HG02973 (cell line): ENCODE data around the gene KDM3A.

Source experiments
- ATAC-seq: cut with Tn5 transposase; IDR thresholded peaks from one replicate; pipeline ENCODE4 v1.9.1; 2021; ENCODE audit warnings: moderate library complexity; ENCODE audit not compliant: unreplicated experiment

The KDM3A gene, protein sequence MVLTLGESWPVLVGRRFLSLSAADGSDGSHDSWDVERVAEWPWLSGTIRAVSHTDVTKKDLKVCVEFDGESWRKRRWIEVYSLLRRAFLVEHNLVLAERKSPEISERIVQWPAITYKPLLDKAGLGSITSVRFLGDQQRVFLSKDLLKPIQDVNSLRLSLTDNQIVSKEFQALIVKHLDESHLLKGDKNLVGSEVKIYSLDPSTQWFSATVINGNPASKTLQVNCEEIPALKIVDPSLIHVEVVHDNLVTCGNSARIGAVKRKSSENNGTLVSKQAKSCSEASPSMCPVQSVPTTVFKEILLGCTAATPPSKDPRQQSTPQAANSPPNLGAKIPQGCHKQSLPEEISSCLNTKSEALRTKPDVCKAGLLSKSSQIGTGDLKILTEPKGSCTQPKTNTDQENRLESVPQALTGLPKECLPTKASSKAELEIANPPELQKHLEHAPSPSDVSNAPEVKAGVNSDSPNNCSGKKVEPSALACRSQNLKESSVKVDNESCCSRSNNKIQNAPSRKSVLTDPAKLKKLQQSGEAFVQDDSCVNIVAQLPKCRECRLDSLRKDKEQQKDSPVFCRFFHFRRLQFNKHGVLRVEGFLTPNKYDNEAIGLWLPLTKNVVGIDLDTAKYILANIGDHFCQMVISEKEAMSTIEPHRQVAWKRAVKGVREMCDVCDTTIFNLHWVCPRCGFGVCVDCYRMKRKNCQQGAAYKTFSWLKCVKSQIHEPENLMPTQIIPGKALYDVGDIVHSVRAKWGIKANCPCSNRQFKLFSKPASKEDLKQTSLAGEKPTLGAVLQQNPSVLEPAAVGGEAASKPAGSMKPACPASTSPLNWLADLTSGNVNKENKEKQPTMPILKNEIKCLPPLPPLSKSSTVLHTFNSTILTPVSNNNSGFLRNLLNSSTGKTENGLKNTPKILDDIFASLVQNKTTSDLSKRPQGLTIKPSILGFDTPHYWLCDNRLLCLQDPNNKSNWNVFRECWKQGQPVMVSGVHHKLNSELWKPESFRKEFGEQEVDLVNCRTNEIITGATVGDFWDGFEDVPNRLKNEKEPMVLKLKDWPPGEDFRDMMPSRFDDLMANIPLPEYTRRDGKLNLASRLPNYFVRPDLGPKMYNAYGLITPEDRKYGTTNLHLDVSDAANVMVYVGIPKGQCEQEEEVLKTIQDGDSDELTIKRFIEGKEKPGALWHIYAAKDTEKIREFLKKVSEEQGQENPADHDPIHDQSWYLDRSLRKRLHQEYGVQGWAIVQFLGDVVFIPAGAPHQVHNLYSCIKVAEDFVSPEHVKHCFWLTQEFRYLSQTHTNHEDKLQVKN (N-terminal part only)

DNA sequence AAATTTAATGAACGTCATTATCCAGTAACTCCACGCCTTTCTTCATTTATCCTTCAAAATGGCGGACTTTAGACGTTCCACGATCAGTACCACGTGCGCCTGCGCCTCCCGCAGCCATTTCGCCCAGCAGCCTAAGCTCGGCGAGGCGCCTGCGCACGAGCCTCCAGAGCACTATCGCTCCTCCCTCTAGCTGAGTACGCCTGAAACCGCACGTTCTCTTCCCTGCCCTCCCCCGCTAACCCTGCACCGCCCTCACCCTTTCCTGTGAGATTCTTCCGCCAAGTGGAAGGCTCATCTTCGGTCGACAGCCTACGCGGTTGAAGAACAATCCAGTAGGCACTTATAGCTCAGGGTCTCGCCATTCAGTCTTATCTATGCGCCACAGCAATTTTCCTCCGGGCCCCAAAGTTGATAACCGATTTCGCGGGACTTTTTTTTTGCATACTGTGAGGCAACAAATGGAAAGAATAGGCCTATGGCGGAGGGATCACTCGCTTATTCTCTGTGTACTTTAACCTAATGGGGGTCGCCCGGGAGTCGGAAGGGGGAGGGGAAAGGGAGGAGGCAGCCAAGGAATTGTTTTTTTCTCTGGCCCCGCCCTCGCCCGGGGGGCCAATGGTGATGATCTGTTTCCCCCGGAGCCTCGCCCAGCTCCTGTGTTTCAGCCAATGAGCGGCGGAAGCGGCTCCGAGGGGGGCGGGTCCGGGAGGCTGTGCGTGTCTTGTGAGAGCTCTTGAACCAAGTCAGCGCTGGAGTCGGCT lies at the start of gene KDM3A:
Gene KDM3A (plus strand): TSS at position 741 of the 761 bp plus-strand sequence. CDS start 677 bp downstream, outside the sequence.
- peak; percentile 69 for ATAC-seq

DNA sequence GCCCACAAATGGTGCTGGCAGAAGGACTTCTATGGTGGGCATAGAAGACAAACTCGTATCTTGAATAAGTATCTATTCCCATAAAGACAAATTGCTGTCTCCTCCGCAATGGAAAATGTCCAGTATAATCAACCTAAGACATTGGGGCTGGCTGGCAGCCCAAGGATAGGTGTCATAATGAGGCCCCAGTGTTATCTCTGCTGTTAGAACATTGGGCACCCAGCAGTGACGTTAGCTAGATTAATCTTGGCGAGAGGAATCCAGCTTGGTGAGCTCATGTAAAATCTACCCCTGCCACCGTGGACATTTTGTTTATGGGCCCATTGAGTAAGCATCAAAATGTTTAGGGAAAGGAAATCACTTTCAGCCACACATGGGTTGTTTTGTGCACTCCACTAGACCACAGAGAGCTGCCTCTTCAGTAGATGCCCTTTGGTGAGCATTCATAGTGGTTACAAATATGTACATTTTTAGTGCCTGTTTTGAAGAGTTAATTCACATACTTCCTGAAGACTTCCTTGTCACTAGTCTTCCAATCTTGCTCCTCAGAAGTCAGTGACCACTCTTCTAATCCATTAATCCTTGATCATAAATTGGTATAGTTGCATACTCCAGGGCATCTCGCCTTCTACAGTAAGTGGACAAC lies 48.2 kb upstream of the KDM3A start:
- no peak for ATAC-seq

DNA sequence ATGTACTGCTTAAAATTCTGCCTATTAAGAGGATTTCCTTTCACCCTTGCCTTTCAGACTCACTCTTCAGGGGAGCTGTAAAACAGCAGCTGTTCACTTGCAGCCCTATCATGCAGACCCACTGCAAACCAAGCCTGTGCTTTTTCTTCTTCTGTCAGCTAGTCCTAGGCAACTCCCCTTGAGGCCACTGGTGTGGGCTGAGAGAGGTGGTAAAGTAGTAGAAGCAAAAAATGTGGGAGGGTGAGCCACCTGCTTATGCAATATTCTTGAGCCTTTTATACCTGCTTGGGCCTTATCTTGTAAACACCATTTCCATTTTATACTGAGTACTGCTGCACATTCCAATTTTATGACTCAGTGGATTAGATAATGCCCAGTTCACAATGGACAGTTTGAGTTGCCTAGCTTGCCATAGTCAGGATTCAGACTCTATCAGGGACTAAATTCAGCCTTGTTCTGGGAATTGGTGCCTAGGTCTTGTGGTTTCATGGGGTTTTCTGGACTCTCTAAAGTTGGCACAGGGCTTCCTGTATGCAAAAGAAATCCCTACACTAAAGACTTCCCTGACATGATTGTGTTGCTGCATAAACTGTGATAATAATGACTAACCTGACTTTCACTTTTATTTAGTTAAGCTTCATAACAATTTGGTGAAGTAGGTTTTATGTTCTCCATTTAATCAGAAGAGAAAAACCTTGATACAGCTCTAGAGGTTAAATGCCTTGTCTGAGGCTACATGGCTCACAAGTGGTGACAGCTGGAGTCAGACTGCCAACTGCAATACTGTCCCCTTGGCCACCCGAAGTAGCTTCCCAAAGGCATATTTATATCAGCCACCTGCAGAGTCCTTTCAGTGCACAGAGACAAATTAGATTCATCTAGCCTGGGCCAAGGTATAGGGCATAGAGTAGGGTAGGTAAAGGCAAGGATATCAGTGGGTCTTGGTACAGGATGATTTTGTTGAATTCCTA lies 47.4 kb upstream of the KDM3A start:
- ATAC-seq = no peak

DNA sequence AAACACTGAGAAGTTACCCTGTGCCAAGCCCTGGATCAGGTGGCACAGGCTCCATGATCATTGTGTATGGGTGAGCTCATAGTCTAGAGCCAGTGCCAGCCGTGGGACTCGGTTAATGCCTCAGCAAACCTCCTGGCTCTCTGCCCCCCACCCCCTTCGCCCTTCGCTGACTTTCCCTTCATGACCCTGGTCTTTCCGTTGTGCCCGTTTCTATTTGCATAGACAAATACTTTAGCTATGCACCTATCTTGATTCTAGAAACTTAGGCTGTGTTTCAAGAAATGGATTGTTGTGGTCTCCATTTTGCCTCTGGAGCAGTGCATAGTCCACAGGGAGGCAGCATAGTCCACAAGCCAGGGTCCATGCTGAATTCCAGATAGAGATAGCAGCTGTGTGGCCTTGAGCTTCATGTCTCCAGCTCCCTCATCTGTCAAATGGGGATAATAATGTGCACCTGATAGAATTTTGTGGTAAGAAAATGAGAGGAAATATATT lies 44.8 kb upstream of the KDM3A start:
- ATAC-seq = no peak

DNA sequence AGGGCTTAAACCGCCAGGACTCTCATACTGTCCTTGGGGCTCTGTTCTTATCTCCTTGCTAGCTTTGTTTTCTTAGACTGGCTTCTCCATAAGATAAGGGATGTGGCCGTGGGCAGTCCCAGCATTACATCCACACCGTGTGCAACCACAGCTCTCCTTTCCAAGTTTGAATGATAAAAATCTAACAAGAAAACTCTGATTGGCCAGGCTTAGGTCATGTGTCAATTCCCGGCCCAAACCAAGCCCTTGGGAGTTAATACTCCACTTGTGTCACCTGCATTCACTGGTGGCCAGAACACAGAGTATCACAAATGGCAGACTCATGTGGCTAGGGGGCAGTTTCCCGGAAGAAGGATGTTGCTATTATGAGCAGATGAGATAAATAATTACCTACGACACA lies 43.2 kb upstream of the KDM3A start:
- peak; percentile 57 for ATAC-seq

DNA sequence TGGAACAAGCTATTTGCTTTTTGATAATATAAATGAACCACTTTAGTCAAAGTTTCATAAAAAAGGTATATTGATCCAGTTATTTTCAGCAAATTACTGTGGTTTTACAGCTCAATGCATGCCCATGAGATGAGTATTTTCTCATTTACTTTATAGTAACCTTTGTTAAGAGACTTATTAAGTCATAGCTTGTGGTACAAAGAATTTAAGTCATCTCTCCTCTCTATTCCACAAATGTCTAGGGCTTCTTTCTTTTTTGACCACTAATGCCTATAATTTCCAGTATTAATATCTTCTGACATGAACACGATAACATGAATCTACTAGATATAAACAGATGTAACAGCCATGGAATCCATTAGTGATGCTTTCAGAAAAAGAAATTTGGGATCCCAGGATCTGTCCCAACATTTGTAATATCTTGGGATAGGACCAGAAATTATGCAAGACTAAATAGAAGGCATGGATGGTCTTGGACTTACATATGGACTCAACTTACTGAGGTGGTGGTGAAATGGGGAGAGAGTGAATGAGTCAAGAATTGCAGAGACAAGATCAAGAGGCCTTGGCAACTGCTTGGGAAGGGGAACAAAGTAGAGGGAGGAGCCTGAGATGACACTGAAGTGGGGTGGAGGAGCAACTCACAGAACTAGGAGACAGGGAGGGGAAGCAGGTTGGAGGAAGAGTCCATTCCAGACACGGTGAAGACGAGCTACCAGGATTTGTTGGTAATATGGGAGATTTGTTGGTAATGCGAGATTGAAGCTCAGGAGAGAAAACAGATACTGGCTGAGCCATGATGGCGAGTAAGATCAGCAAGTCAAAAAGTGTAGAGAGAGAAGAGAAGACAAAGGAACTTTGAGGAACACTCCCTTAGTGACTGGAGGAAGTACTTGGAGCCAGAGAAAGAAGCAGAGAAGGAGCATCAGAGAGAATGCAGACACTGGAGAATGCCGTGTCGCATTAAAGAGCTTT lies 42.4 kb upstream of the KDM3A start:
- peak; percentile 69 for ATAC-seq

DNA sequence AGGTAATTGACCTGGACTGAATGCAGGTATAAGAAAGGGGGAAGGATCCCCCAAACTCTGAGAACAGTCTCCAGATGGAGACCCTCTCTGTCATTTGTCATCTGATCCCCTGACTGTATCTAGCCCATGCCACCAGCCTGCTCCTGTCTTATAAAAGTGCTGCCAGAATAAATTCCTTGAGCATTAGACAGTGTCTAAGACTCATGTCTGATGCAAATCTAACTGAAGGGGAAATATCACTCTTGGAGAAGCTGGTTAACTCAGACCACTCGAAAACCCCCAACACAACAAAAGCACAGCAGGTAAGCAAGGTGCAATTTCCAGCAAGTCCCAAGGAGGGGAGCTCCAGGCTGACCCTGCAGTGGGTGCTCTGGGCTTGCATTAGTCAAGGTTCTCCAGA lies 40.9 kb upstream of the KDM3A start:
- no peak for ATAC-seq

DNA sequence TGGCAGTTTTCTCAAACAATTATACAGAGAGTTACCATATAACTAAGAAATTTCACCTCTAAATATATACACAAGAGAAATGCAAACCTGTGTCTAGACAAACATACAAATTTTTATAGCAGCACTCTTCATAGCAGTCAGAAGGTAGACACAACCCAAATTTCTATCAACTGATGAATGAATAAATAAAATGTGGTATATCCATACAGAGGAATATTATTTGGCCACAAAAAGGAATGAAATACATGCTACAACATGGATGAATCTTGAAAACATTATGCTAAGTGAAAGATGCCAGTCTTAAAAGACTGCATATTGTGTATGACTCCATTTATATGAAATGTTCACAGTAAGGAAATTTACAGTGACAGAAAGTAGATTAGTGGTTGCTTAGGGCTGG lies 30.6 kb upstream of the KDM3A start:
- ATAC-seq = no peak

DNA sequence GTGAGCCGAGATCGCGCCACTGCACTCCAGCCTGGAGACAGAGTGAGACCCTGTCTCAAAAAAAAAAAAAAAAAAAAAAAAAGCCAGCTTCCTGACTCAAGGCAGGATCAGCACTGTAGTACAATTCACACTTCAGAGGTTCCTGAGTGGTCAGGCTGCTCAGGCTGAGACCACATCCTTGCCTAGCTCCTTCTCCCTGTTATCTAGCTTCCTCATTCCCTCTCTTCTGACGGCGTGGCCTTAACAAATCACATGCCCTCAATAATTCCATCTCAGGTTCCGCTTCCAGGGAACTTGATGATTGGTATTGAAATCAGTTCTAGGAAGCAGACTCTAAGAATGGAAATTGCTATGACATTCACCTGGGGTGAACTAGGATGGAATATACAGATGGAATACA lies 29.8 kb upstream of the KDM3A start:
- ATAC-seq = no peak

DNA sequence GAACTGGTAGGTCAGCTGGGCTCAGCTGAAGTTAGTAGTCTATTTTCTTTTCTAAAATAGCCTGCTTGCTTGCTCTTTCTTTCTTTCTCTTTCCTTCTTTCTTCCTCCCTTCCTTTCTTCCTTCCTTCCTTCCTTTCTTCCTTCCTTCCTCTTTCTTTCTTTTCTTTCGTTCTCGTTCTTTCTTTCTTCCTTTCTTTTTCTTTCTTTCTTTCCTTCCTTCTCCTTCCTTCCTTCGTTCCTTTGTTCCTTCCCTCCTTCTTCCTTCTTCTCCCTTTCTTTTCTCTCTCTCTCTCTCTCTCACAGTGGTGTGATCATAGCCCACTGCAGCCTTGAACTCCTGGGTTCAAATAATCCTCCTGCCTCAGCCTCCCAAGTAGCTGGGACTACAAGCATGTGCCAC lies 29.2 kb upstream of the KDM3A start:
- ATAC-seq = no peak

DNA sequence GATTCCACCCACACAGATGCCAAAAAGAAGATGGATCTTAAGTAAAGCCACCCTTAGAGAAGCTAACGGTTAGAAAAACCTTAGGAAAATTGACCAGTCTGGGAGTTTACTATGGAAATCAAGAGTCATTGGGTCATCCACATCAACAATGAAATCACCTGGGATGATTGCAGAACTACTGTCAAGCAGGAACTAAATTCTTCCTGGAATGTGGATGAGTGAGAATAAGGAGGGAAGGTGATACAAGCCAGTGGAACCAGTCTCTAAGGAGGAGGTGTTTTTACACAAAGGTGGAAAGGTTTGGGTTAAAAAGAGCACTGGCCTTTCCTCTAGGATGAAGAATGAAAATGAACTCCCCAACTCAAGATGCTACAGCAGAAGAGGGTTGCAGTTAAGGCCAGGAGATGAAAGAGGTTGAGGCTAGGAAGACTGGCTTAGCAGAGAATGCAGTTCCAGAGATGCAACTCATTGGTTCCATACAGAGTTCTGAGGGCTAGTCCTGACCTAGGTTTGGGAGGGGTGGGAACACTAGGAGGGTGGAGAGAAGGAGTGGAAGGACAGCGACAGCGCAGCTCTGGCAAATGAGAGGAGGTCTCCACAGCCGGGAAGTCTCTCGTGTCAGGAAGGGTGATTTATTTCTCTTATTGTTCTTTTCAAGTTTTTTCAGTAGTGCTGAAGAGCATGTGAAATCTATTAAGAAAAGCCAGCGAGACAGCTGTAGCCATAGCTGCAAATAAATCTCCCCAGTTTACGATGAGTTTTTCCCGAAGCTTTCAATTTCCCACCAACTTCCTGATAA lies 27.7 kb upstream of the KDM3A start:
- ATAC-seq = no peak

DNA sequence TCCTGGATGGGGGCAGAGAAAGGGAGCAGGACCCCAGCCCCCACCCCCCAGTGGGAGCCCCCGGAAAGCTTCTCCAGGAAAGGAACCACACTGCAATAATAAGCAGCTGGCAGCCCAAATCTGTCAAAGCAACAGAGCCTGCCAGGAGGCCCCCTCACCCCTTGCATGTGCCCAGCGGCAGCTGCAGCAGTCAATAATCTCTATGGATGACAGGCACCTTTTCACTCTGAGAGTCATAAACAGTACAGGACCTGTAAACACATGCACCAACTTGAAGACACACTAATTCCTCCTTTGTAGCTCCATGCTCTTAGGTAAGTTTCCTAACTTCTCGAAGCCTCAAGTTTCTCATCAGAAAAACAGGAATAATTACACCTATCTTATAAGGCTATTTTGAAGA lies 26.2 kb upstream of the KDM3A start:
- no peak for ATAC-seq

DNA sequence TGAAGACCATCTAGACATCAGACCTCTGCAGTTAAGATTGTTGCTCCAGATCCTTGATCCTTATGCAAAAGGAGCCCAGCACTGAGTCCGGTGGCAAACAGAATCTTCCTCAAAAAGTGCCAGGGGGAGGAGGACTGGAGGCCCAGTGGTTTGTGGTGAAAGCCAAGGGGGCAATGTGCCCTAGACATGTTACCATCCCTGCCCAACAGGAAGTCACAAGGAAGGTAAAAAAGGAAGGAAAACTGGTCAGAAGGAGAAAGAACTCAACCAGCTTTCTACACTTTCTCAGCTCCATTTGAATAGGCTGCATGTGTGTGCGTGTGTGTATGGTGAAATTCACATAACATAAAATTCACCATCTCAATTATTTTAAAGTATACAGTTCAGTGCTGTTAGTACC lies 25.0 kb upstream of the KDM3A start:
- no peak for ATAC-seq

DNA sequence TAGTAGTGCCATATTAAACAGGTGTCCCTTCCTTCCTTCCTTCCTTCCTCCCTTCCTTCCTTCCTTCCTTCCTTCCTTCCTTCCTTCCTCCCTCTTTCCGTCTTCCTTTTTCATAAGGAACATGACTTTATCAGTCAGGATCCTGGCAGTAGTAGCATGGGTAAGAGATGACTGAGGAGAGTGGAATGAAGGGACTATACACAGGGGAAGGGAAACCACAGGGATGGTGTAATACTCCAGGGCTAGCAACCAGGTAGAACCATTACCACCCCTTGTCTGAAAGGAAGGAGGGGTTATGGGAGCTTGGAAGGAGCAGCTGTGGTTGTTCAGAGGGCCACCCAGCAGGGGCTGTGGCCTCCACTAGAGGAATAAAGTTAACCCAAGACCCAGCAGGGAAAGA lies 23.2 kb upstream of the KDM3A start:
- no peak for ATAC-seq

DNA sequence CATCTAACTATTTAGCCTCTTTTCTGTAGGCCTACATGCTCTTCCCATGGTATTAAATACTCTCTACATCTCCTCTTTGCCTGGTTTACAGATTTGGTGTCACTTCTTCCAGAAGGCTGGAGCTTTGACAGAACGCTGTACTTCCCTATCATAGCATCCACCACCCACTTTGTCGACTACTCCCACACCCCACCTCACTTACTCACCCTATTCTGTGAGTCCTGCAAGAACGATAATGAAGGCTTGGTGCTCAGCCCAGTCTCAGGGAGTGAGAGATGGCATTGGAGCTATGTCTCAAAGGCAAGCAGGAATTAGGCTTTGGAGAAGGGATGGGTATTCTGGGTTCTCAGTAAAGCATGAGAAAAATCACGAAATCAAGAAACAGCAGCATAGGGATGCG lies 20.3 kb upstream of the KDM3A start:
- no peak for ATAC-seq

DNA sequence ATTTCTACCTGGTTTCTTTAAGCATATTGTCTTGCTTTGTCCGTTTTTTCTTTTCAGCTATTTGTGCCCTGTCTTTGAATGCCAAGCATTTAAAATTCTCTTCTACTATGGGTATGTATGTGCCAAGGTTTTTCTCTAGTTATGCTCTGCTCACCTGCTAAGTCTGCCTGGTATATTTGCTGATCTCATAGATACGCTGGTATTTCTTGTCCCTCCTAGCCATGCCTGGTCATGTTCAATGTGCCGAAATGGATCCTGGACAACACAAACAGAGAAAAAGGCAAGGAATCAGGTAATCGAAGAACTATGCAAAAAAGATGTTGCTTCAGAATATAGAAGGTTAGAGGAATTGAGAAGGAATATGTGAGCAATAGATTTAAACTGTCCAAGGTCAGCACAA lies 14.9 kb upstream of the KDM3A start:
- no peak for ATAC-seq

DNA sequence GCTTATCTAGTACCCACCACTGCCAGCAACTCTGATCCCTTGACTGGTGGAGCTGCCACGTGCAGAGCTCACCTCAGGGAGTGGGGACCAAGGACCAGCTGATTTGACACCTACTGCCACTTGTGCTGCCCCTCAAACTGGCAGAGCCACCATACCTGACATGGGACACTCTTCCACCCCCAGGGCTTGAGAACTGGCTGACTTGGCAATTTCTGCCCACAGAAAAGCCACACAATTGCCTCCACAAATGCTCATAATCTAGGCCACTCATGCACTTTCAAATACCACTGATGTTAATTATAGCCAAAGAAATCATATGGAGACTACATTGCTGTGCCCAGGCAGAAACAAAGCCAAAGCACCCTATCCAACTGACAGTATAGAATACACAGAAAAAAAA lies 11.8 kb upstream of the KDM3A start:
- ATAC-seq = no peak
